K562 (cell line): Measurements from ENCODE around the gene OSCAR. TPM values are rescaled to one million over a fixed set of nuclear protein-coding genes. Genes with fewer than 3 reads are reported as not detected.

Source experiments
- ATAC-seq: fragments of 200-7000 bp; cut with Tn5 transposase; 3 replicates; pipeline ENCODE4 v1.9.1; 2020; ENCODE audit warnings: moderate library complexity
- BruUV-seq: library from RNA; stranded (reverse); fragments of 400-500 nt; replicated peaks from 2 replicates; lab custom pipeline; 2021; lab: Mats Ljungman, UMichigan
- CTCF ChIA-PET: fragments of 300-600 bp; formaldehyde crosslinking; extraction: SDS; loops from one replicate; lab custom pipeline; 2021; ENCODE audit warnings: low intra/inter-chr PET ratio; lab: Yijun Ruan, JAX
- POLR2A ChIA-PET: fragments of 300-600, 350-650 bp; sonication (Branson Sonifier 250); formaldehyde crosslinking; extraction: SDS; loops from one replicate; lab custom pipeline; 2021; ENCODE audit warnings: antibody characterized with exemption, inconsistent platforms; lab: Yijun Ruan, JAX
- DNase-seq, 4 experiments: peaks; one replicate each; pipeline versions ENCODE4 v3.0.0 to v3.0.0-alpha.2; 2011 to 2018; ENCODE audit warnings: low spot score in 3 of 4, mixed read lengths in 3 of 4; ENCODE audit errors: extremely low read depth in 1 of 4
- FAIRE-seq: peaks from 2 replicates; lab custom pipeline; 2011; peaks lifted over from hg19 to GRCh38; lab: Jason Lieb, UNC
- H2AFZ ChIP-seq: 2 replicates; pipeline ENCODE4 v1.6.0; 2011; ENCODE audit warnings: low read depth, low read length, control low read depth, inconsistent platforms
- H3K27ac ChIP-seq: fragments of 200-600 bp; 3 replicates; pipeline ENCODE4 v1.8.0; 2011; ENCODE audit warnings: low read depth, mild to moderate bottlenecking, control low read depth, inconsistent platforms, low read length, moderate library complexity, mixed read lengths; ENCODE audit errors: extremely low read depth
- H3K27me3 ChIP-seq, 2 experiments: fragments of 300-600 bp in 1 of 2; 2 replicates in 1 of 2; 3 replicates in 1 of 2; pipeline versions ENCODE4 v1.6.0 to v1.8.0; 2011; ENCODE audit warnings: inconsistent platforms in 2 of 2, low read length in 2 of 2, mild to moderate bottlenecking in 1 of 2, mixed read lengths in 1 of 2, moderate library complexity in 1 of 2; ENCODE audit not compliant: control insufficient read depth in 2 of 2, insufficient read depth in 2 of 2
- H3K36me3 ChIP-seq: fragments of 300-600 bp; 3 replicates; pipeline ENCODE4 v1.8.0; 2011; ENCODE audit warnings: mild to moderate bottlenecking, low read length, inconsistent platforms; ENCODE audit not compliant: control insufficient read depth, insufficient read depth
- H3K4me1 ChIP-seq, 2 experiments: fragments of 200-600 bp in 1 of 2; replicated peaks in 1 of 2; 2 replicates in 1 of 2; 3 replicates in 1 of 2; pipeline versions ENCODE4 v1.5.1 to v1.8.0; 2011; ENCODE audit warnings: inconsistent platforms in 2 of 2, low read length in 2 of 2, mild to moderate bottlenecking in 1 of 2, mixed read lengths in 1 of 2, moderate library complexity in 1 of 2; ENCODE audit not compliant: control insufficient read depth in 2 of 2, insufficient read depth in 2 of 2
- H3K4me2 ChIP-seq: 2 replicates; pipeline ENCODE4 v1.6.1; 2011; ENCODE audit warnings: low read length, control low read depth, inconsistent platforms, mixed read lengths; ENCODE audit not compliant: insufficient read depth
- H3K4me3 ChIP-seq: fragments of 200-600 bp; sonication (generic), shearing (Covaris generic); 2 replicates; pipeline ENCODE4 v1.5.1; 2016; ENCODE audit warnings: control low read depth, inconsistent platforms
- H3K79me2 ChIP-seq: fragments of 200-600 bp; 3 replicates; pipeline ENCODE4 v1.8.0; 2011; ENCODE audit warnings: low read length, inconsistent platforms; ENCODE audit not compliant: control insufficient read depth, insufficient read depth
- H3K9ac ChIP-seq, 2 experiments: 2 replicates each; pipeline versions ENCODE4 v1.6.0 to v1.6.1; 2011; ENCODE audit warnings: low read depth in 2 of 2, low read length in 2 of 2, control low read depth in 1 of 2, inconsistent platforms in 1 of 2, mild to moderate bottlenecking in 1 of 2, mixed read lengths in 1 of 2; ENCODE audit not compliant: insufficient read depth in 1 of 2
- H3K9me1 ChIP-seq: one replicate; pipeline ENCODE4 v1.6.0; 2011; ENCODE audit warnings: inconsistent platforms, mild to moderate bottlenecking, low read length, moderate library complexity; ENCODE audit not compliant: control insufficient read depth, insufficient read depth
- H3K9me3 ChIP-seq: replicated peaks from 2 replicates; pipeline ENCODE4 v1.5.1; 2011; ENCODE audit warnings: low read depth, low read length, inconsistent platforms; ENCODE audit not compliant: control insufficient read depth, insufficient read depth
- H4K20me1 ChIP-seq: replicated peaks from 2 replicates; pipeline ENCODE4 v1.6.1; 2011; ENCODE audit warnings: low read length, inconsistent platforms, mixed read lengths; ENCODE audit not compliant: control insufficient read depth, insufficient read depth
- C11orf30 ChIP-seq: fragments of 450-650 bp; IDR thresholded peaks from 2 replicates; pipeline ENCODE4 v1.6.1; 2016; ENCODE audit warnings: low read depth, mild to moderate bottlenecking
- GATAD2B ChIP-seq: fragments of 450-650 bp; IDR thresholded peaks from 2 replicates; pipeline ENCODE4 v1.6.1; 2017; ENCODE audit warnings: mild to moderate bottlenecking, borderline replicate concordance
- MAFF ChIP-seq: IDR thresholded peaks from 2 replicates; pipeline ENCODE4 v1.6.1; 2012; ENCODE audit warnings: low read length, improper control_type of control experiment
- MAFK ChIP-seq: IDR thresholded peaks from 2 replicates; pipeline ENCODE4 v1.6.1; 2011; ENCODE audit warnings: low read length, improper control_type of control experiment
- NUFIP1 ChIP-seq: fragments of 450-650 bp; IDR thresholded peaks from 2 replicates; pipeline ENCODE4 v1.6.1; 2018; ENCODE audit not compliant: partially characterized antibody
- TAF15 ChIP-seq: fragments of 200-400 bp; formaldehyde crosslinking; IDR thresholded peaks from 2 replicates; pipeline ENCODE4 v1.6.1; 2017; ENCODE audit warnings: mild to moderate bottlenecking, low read depth, low read length, moderate library complexity
- TFAM ChIP-seq: fragments of 250-450 bp; sonication (Bioruptor Pico); conservative IDR thresholded peaks from 2 replicates; pipeline ENCODE4 v1.5.0; 2021; ENCODE audit warnings: mild to moderate bottlenecking, moderate library complexity
- ZFP30 ChIP-seq: fragments of 250-450 bp; sonication (Bioruptor Pico); IDR thresholded peaks from 2 replicates; pipeline ENCODE4 v1.8.0; 2022; ENCODE audit warnings: moderate library complexity, mild to moderate bottlenecking, inconsistent platforms, borderline replicate concordance
- ZNF316 ChIP-seq: fragments of 450-650 bp; IDR thresholded peaks from 2 replicates; pipeline ENCODE4 v1.6.1; 2016
- ZNF408 ChIP-seq: fragments of 250-450 bp; sonication (Bioruptor Pico); IDR thresholded peaks from 2 replicates; pipeline ENCODE4 v1.4.0; 2020; ENCODE audit warnings: low read depth, mild to moderate bottlenecking, moderate library complexity
- ZNF449 ChIP-seq: fragments of 250-450 bp; sonication (Bioruptor Pico); IDR thresholded peaks from 2 replicates; pipeline ENCODE4 v1.8.0; 2022; ENCODE audit warnings: moderate library complexity, mild to moderate bottlenecking, inconsistent platforms
- WGBS: fragments of 100-300 bp; shearing (Covaris generic); methylation state at CpG from one replicate; pipeline ENCODE4 v1.1.6; 2016; ENCODE audit warnings: low coverage, mixed read lengths; ENCODE audit not compliant: insufficient coverage; ENCODE audit errors: missing lambda C conversion rate; 5-methylcytosine and 5-hydroxymethylcytosine counted together
- in situ Hi-C: fragments of 300-500 bp; cut with MboI; formaldehyde crosslinking; loops from 4 replicates; pipeline ENCODE4 v1.15.0; 2018; ENCODE audit warnings: inconsistent platforms, mixed read lengths
- intact Hi-C: fragments of 100-400 bp; cut with micrococcal nuclease; formaldehyde crosslinking; loops from 2 replicates; pipeline ENCODE4 v1.14.2; 2022
- polyA plus RNA-seq, 8 experiments: library from polyadenylated mRNA; depleted of rRNA in 4 of 8; stranded (reverse) in 5 of 8; unstranded in 3 of 8; fragments of >200 nt; fragmentation: Nextera tagmentation in 2 of 8; fragmentation: Illumina TruSeq in 1 of 8; extraction: Ambion mirVana in 2 of 8; extraction: Trizol in 1 of 8; gene quantifications; 2 replicates each; pipeline versions ENCODE4 v1.2.1 to v1.2.3, GENCODE V29; 2011 to 2014; ENCODE audit warnings: inconsistent platforms in 1 of 8, missing spikeins in 1 of 8
- total RNA-seq, 7 experiments: library from RNA; depleted of rRNA in 6 of 7; stranded (reverse); fragments of >200 nt in 6 of 7; fragmentation: Illumina TruSeq in 2 of 7; extraction: Trizol in 2 of 7; gene quantifications; 2 replicates each; pipeline versions ENCODE4 v1.2.1 to v1.2.3, GENCODE V29; 2011 to 2021; ENCODE audit warnings: low replicate concordance in 1 of 7

OSCAR gene
- total and polyA plus RNA-seq, 9 of the 15 experiments (the other 6 are each of a cell fraction or from before 2014, with no cell fraction given): 0.09 to 0.62 (median 0.13) TPM; not detected in 5

GRCh38 chr19:54123682-54124081 is 23.1 kb upstream of the OSCAR start:
- H3K36me3 ChIP-seq: peaks cover 81% of the 10 kb centered on the region; the same call in 2 of the 3 replicates
- H3K79me2 ChIP-seq: no peaks in the 10 kb centered on the region
- ATAC-seq (no peak), DNase-seq (no peak), FAIRE-seq (no peak)
- no TSS peak for BruUV-seq
- H3K4me2 ChIP-seq: no peak overlapping the region
- no peak overlapping the region for H3K9ac ChIP-seq
- H3K27ac ChIP-seq: no peak overlapping the region
- ChIA-PET POLR2A (interaction anchor here (0.6 to 2.0 kb wide), 3 partner anchors 8 to 79 kb away, joined by 3 to 13 read pairs (median 9); partner anchors contain the start of genes PRPF31 and TFPT), CTCF (no interaction called here)
- H3K9me1 ChIP-seq: no peaks in the 10 kb centered on the region
- H3K4me3 ChIP-seq: no peak overlapping the region
- in situ Hi-C loops: no loop called here
- H2AFZ ChIP-seq: no peak overlapping the region
- intact Hi-C loops: no loop called here
- H3K9me3 ChIP-seq: no peaks in the 10 kb centered on the region
- WGBS: 93% methylated on average over 14 of the region's 17 CpGs
- no peaks in the 10 kb centered on the region for H4K20me1 ChIP-seq
- TF ChIP-seq ZNF408 (CRISPR knock-in tag): no peak
- no peak for TF ChIP-seq NUFIP1
- no peak for TF ChIP-seq TAF15
- no peak for TF ChIP-seq GATAD2B
- TF ChIP-seq, all 486 proteins: peak for 0
- Histone ChIP-seq H3K4me1 (no peaks in the 10 kb centered on the region), H3K27me3 (no peaks in the 10 kb centered on the region)

- TF ChIP-seq ZNF316: peak; percentile 76
- peak; percentile 64 for TF ChIP-seq C11orf30
- TF ChIP-seq ZFP30 (CRISPR knock-in tag): no peak
- no peak for TF ChIP-seq TFAM
- no peak for TF ChIP-seq ZNF449 (CRISPR knock-in tag)
- TF ChIP-seq MAFK: peak; percentile 66
- TF ChIP-seq MAFF: peak; percentile 26; the same call in 1 of the 2 replicates
- Histone ChIP-seq H2AFZ (no peak overlapping the region), H3K4me3 (no peak overlapping the region), H3K27me3 (no peaks in the 10 kb centered on the region), H3K4me2 (no peak overlapping the region), H3K27ac (no peak overlapping the region), H3K36me3 (peaks cover 76% of the 10 kb centered on the region; the same call in 2 of the 3 replicates), H4K20me1 (no peaks in the 10 kb centered on the region), H3K9me1 (peaks cover 3% of the 10 kb centered on the region), H3K9ac (peak overlapping the region in 1 of 2 experiments; percentile 26; a peak in 1 of 4 replicates), H3K79me2 (peaks cover 17% of the 10 kb centered on the region), H3K9me3 (no peaks in the 10 kb centered on the region), H3K4me1 (peaks cover 3 to 4% of the 10 kb centered on the region in 2 experiments; a peak in 3 of 5 replicates)
- CTCF ChIA-PET: no interaction called here
- intact Hi-C loops (no loop called here), in situ Hi-C loops (no loop called here)
- FAIRE-seq (no peak), DNase-seq (no peak), ATAC-seq (no peak)
- 86% methylated on average over 4 of the region's 10 CpGs for WGBS
- BruUV-seq: no TSS peak
- POLR2A ChIA-PET: no interaction called here
These were observed 20.7 kb upstream of the OSCAR start for GRCh38 chr19:54121259-54121658.
